CD8-positive, alpha-beta memory T cell (primary cell): ENCODE data around the gene RFNG. TPM values are rescaled to one million over a fixed set of nuclear protein-coding genes. Genes with fewer than 3 reads are reported as not detected.
A peak's percentile ranks its signal among the peaks of the same experiment; 100 is the strongest.

Source experiments
- CTCF ChIA-PET: fragments of 350-600 bp; sonication (Branson Sonifier 250); formaldehyde crosslinking; loops from one replicate; lab custom pipeline; 2021; ENCODE audit warnings: antibody characterized with exemption; lab: Charles Lee
- POLR2A ChIA-PET: fragments of 350-600 bp; sonication (Branson Sonifier 250); formaldehyde crosslinking; loops from one replicate; lab custom pipeline; 2021; ENCODE audit warnings: antibody characterized with exemption; lab: Charles Lee
- DNase-seq, 5 donors: peaks; one replicate each; pipeline versions ENCODE4 v3.0.0 to v3.0.0-alpha.2; 2020 to 2022; ENCODE audit warnings: mixed read lengths in 1 of 5
- H3K27ac ChIP-seq: one replicate; pipeline ENCODE4 v1.7.0; 2013; ENCODE audit warnings: low read depth, mild to moderate bottlenecking, low read length, moderate library complexity
- H3K27me3 ChIP-seq: 2 replicates; pipeline ENCODE4 v1.7.0; 2013; ENCODE audit warnings: low read length, mild to moderate bottlenecking; ENCODE audit not compliant: insufficient read depth, poor library complexity, severe bottlenecking
- H3K36me3 ChIP-seq: 2 replicates; pipeline ENCODE4 v1.7.0; 2013; ENCODE audit warnings: mild to moderate bottlenecking, low read length, moderate library complexity; ENCODE audit not compliant: insufficient read depth
- H3K4me1 ChIP-seq: 2 replicates; pipeline ENCODE4 v1.7.0; 2013; ENCODE audit warnings: mild to moderate bottlenecking, low read length, moderate library complexity; ENCODE audit not compliant: insufficient read depth
- H3K4me3 ChIP-seq: 2 replicates; pipeline ENCODE4 v1.7.0; 2013; ENCODE audit warnings: mild to moderate bottlenecking, low read length
- H3K9me3 ChIP-seq: 2 replicates; pipeline ENCODE4 v1.7.0; 2013; ENCODE audit warnings: mild to moderate bottlenecking, low read length
- H3K27ac Mint-ChIP-seq, 8 donors: one replicate each; pipeline ENCODE4 v1.8.0; 2020 to 2021; ENCODE audit warnings: mixed read lengths in 8 of 8, mild to moderate bottlenecking in 6 of 8, inconsistent platforms in 3 of 8, moderate library complexity in 3 of 8
- H3K27me3 Mint-ChIP-seq, 2 donors: one replicate each; pipeline ENCODE4 v1.8.0; 2020 to 2021; ENCODE audit warnings: mixed read lengths in 2 of 2, mild to moderate bottlenecking in 1 of 2, moderate library complexity in 1 of 2
- H3K36me3 Mint-ChIP-seq, 3 donors: one replicate each; pipeline ENCODE4 v1.8.0; 2020 to 2021; ENCODE audit warnings: mixed read lengths in 3 of 3, inconsistent platforms in 1 of 3, mild to moderate bottlenecking in 1 of 3
- H3K4me1 Mint-ChIP-seq, 3 donors: one replicate each; pipeline ENCODE4 v1.8.0; 2020 to 2021; ENCODE audit warnings: mixed read lengths in 3 of 3, inconsistent platforms in 1 of 3, mild to moderate bottlenecking in 1 of 3
- H3K4me3 Mint-ChIP-seq, 7 donors: one replicate each; pipeline ENCODE4 v1.8.0; 2020 to 2021; ENCODE audit warnings: mixed read lengths in 7 of 7, mild to moderate bottlenecking in 6 of 7, moderate library complexity in 4 of 7, inconsistent platforms in 2 of 7
- H3K9me3 Mint-ChIP-seq, 5 donors: one replicate each; pipeline ENCODE4 v1.8.0; 2020 to 2022; ENCODE audit warnings: mixed read lengths in 5 of 5, mild to moderate bottlenecking in 3 of 5, moderate library complexity in 2 of 5, inconsistent platforms in 1 of 5
- polyA plus RNA-seq: library from polyadenylated mRNA; unstranded; fragments of 300-500 nt; fragmentation: Illumina TruSeq; gene quantifications from one replicate; pipeline ENCODE4 v1.2.3, GENCODE V29; 2021
- total RNA-seq, 2 experiments: library from RNA; stranded (reverse); gene quantifications; one replicate each; pipeline ENCODE4 v1.2.3, GENCODE V29; 2021

RFNG gene
- total and polyA plus RNA-seq, 3 experiments from 2014 or later = 7.3 to 19.4 (median 18.1) TPM

DNA sequence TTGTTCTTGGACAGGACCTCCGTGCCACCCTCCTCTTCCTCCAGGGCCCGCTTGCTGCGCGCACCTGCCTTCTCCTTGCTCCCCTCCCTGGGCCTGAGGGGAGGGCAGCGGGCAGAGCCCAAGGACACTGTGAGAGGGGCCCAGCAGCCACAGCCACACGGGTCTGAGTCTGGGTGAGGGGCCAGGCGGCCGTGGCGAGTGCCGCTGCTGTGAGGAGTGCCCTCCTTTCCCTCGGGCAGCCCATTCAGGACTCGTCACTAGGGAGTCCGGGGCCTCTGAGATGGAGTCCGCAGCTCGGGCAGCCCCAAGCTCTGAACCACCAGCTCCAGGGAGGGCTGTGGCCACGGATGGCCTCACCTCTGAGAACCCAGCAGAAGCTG lies 8.4 kb upstream of the RFNG start:
- H3K36me3 Mint-ChIP-seq = peaks cover 0 to 69% (median 0%) of the 10 kb centered on the region in 3 donors
- CTCF ChIA-PET = no interaction called here
- no peak for DNase-seq

DNA sequence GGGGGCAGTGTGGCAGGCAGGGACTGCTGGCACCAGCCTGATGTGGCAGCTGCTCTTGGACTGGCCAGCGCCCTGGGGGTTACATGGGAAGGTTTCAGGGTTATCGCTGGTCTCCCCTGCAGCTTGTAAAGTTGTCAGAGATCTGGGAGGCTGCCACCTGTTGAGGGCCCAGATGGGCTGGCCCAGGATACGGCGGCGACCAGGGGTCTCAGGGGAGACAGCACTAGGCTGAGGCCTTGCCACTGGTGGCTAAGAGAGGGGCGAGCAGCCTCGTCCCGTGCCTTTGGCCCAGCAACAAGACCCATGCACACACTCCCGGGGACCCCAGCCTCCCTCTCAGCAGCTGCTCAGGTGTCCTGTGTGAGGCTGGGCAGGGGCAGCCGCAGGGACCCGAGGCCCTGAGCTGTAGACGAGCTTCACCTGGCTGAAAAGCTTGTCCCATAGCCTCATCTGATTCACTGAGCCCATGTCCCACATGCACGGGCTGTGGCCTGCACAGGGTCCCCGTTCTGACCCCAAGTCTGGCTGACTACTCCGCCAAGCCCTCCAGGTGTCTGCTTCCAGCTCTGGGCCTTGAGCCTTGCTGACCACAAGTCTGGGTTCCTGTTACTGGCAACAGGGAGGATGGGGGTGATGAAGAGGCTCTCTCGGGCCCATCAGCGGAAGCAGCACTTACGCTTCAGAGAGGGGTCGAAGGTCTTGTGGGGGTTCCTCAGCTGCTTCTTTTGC lies 7.8 kb upstream of the RFNG start:
- Histone ChIP-seq H3K27me3 (no peaks in the 10 kb centered on the region), H3K4me1 (peaks cover 10% of the 10 kb centered on the region), H3K36me3 (no peaks in the 10 kb centered on the region), H3K9me3 (no peaks in the 10 kb centered on the region), H3K4me3 (no peak overlapping the region), H3K27ac (no peak overlapping the region)
- peaks cover 4 to 6% (median 5%) of the 10 kb centered on the region in 3 donors for H3K4me1 Mint-ChIP-seq
- peak overlapping the region in 1 of 8 donors; percentile 54 for H3K27ac Mint-ChIP-seq
- DNase-seq = no peak
- H3K27me3 Mint-ChIP-seq = no peaks in the 10 kb centered on the region
- CTCF ChIA-PET = no interaction called here
- no peak overlapping the region for H3K4me3 Mint-ChIP-seq
- H3K36me3 Mint-ChIP-seq = peaks cover 0 to 74% (median 0%) of the 10 kb centered on the region in 3 donors
- H3K9me3 Mint-ChIP-seq = no peaks in the 10 kb centered on the region
- POLR2A ChIA-PET = no interaction called here

More for the DNA sequence above, 8.4 kb upstream of the RFNG start:
- peaks cover 4 to 12% (median 5%) of the 10 kb centered on the region in 3 donors for H3K4me1 Mint-ChIP-seq
- Histone ChIP-seq H3K27ac (no peak overlapping the region), H3K4me1 (peaks cover 16% of the 10 kb centered on the region), H3K27me3 (no peaks in the 10 kb centered on the region), H3K4me3 (no peak overlapping the region), H3K36me3 (no peaks in the 10 kb centered on the region), H3K9me3 (no peaks in the 10 kb centered on the region)
- POLR2A ChIA-PET = no interaction called here
- no peak overlapping the region for H3K4me3 Mint-ChIP-seq
- H3K27me3 Mint-ChIP-seq = no peaks in the 10 kb centered on the region
- peak overlapping the region in 2 of 8 donors; percentile 16 to 50 for H3K27ac Mint-ChIP-seq
- H3K9me3 Mint-ChIP-seq = no peaks in the 10 kb centered on the region

DNA sequence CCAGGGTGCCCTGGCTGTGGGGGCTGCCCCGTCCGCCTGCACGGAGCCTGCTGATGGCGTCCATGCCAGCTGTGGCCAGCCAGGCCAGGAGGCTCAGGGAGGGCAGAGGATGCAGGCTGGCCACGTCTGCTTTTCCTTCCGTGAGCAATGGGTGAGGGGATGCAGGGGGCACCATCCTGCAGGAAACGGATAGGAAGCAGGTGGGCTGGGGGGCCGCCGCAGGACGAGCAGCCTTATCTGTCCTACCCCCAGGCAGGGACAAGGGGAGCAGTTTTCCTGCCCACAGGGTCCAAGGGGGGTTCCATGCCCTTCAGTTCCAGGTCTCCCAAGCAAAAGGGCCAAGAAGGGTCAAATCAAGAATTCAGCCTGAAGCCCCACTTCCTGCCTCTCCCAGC lies 7.2 kb upstream of the RFNG start:
- CTCF ChIA-PET = no interaction called here
- H3K27ac Mint-ChIP-seq = peak overlapping the region in 1 of 8 donors; percentile 21
- H3K9me3 Mint-ChIP-seq = no peaks in the 10 kb centered on the region
- H3K4me1 Mint-ChIP-seq = peaks cover 0 to under 1% (median 0%) of the 10 kb centered on the region in 3 donors
- POLR2A ChIA-PET = no interaction called here
- H3K27me3 ChIP-seq = no peaks in the 10 kb centered on the region
- H3K4me1 ChIP-seq = peaks cover 5% of the 10 kb centered on the region
- no peaks in the 10 kb centered on the region for H3K9me3 ChIP-seq
- H3K36me3 Mint-ChIP-seq = peaks cover 0 to 74% (median 0%) of the 10 kb centered on the region in 3 donors
- H3K27ac ChIP-seq = no peak overlapping the region
- no peak overlapping the region for H3K4me3 ChIP-seq
- no peak overlapping the region for H3K4me3 Mint-ChIP-seq
- no peaks in the 10 kb centered on the region for H3K27me3 Mint-ChIP-seq
- no peaks in the 10 kb centered on the region for H3K36me3 ChIP-seq
- no peak for DNase-seq

DNA sequence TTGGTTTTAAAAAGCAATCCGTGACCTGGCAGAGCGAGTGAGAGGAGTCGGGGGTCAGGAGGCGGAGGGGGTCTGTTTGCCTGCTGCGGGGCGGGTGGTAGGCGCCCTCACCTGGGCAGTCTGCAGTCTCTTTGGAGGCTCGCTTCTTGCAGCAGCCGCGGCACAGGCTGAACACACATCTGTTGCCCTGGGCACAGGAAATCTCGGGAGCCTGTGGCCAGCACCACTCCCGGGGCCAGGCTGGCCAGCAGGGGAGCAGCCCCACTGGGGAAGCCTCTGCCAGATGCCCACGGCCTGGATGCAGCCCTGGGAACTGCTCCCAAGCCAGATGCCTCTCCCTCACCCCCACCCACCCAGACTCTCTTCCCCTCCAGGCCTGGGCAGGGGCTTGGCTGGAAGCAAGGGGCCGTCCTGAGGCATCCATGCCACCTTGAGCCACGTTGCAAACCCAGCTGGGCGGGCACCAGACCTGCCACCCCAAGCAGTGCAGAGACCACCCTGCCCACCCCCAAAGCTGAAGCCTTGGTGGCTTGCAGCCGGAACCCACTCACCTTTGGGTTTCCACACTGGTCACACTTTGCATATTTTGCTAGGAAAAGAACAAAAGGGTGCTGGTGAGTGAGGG lies 6.7 kb upstream of the RFNG start:
- Mint-ChIP-seq H3K27me3 (no peaks in the 10 kb centered on the region), H3K4me3 (no peak overlapping the region), H3K36me3 (peaks cover 0 to 76% (median 0%) of the 10 kb centered on the region in 3 donors), H3K4me1 (peaks cover 0 to 4% (median 2%) of the 10 kb centered on the region in 3 donors), H3K9me3 (no peaks in the 10 kb centered on the region), H3K27ac (no peak overlapping the region)
- no peak overlapping the region for H3K4me3 ChIP-seq
- no peak for DNase-seq
- ChIA-PET CTCF (no interaction called here), POLR2A (no interaction called here)
- H3K9me3 ChIP-seq = no peaks in the 10 kb centered on the region
- no peaks in the 10 kb centered on the region for H3K36me3 ChIP-seq
- no peaks in the 10 kb centered on the region for H3K27me3 ChIP-seq
- H3K27ac ChIP-seq = no peak overlapping the region
- H3K4me1 ChIP-seq = peaks cover 3% of the 10 kb centered on the region

- H3K9me3 Mint-ChIP-seq = no peaks in the 10 kb centered on the region
- H3K27me3 Mint-ChIP-seq = no peaks in the 10 kb centered on the region
- H3K36me3 ChIP-seq = no peaks in the 10 kb centered on the region
- CTCF ChIA-PET = interaction anchor here (0.9 kb wide), 1 partner anchor 27 kb away, joined by 3 read pairs; no protein-coding TSS in a partner anchor
- peaks cover 14% of the 10 kb centered on the region for H3K4me1 ChIP-seq
- no peak for DNase-seq
- peaks cover 0 to 13% (median 7%) of the 10 kb centered on the region in 3 donors for H3K4me1 Mint-ChIP-seq
- H3K4me3 ChIP-seq = no peak overlapping the region
- H3K36me3 Mint-ChIP-seq = peaks cover 0 to 67% (median 0%) of the 10 kb centered on the region in 3 donors
- no peak overlapping the region for H3K27ac ChIP-seq
- H3K4me3 Mint-ChIP-seq = no peak overlapping the region
- no peak overlapping the region for H3K27ac Mint-ChIP-seq
- POLR2A ChIA-PET = no interaction called here
- H3K27me3 ChIP-seq = no peaks in the 10 kb centered on the region
- no peaks in the 10 kb centered on the region for H3K9me3 ChIP-seq
Measured at GRCh38 chr17:82056729-82057621, 5.4 kb upstream of the RFNG start.

DNA sequence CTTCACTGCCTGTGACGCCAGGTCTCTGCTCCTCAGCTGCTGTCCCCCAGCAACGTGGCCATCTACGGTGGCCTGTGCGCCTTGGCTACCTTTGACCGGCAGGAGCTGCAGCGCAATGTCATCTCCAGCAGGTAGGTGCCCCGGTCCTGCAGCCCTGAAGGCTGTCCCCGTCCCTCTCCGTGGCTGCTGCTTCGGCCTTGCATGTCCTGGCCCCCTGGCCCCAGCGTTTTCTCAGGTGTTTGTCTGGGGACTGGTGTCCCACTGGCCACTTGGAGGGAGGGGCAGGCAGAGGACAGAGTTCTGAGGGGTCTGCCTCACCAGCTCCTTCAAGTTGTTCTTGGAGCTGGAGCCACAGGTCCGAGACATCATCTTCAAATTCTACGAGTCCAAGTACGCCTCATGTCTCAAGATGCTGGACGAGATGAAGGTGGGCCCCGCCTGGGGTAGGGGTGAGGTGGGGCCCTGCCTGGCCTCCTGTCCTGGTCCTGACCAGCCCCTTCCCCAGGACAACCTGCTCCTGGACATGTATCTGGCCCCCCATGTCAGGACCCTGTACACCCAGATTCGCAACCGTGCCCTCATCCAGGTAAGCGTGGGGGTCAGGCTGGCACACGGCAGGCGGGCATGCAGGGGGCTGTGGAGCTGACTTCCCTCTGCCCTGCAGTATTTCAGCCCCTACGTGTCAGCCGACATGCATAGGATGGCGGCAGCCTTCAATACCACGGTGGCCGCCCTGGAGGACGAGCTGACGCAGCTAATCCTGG lies 4.5 kb upstream of the RFNG start:
- Histone ChIP-seq H3K9me3 (no peaks in the 10 kb centered on the region), H3K36me3 (no peaks in the 10 kb centered on the region), H3K27me3 (no peaks in the 10 kb centered on the region), H3K4me1 (peaks cover 14% of the 10 kb centered on the region), H3K27ac (no peak overlapping the region), H3K4me3 (no peak overlapping the region)
- Mint-ChIP-seq H3K9me3 (no peaks in the 10 kb centered on the region), H3K4me1 (peaks cover 0 to 13% (median 7%) of the 10 kb centered on the region in 3 donors), H3K27ac (no peak overlapping the region), H3K27me3 (no peaks in the 10 kb centered on the region), H3K4me3 (peak overlapping the region in 1 of 7 donors; percentile 77), H3K36me3 (peaks cover 0 to 61% (median 0%) of the 10 kb centered on the region in 3 donors)
- POLR2A ChIA-PET = no interaction called here
- DNase-seq = no peak
- CTCF ChIA-PET = interaction anchor here (0.9 kb wide), 1 partner anchor 26 kb away, joined by 3 read pairs; no protein-coding TSS in a partner anchor
